Liver (tissue), 3 donors: ENCODE data around the gene SHB.

Source experiments
- SP1 ChIP-seq: IDR thresholded peaks from 2 replicates; pipeline ENCODE4 v1.6.1; 2018; ENCODE audit warnings: antibody characterized with exemption, mild to moderate bottlenecking
- TF ChIP-seq, protein P1 (sequence below): fragments of 150-350 bp; IDR thresholded peaks from 2 replicates; pipeline ENCODE4 v1.5.1; 2017; ENCODE audit warnings: improper control_type of control experiment, low read depth, low read length; ENCODE audit not compliant: missing input control
- donor health status: healthy.
- donor health status: healthy.

DNA sequence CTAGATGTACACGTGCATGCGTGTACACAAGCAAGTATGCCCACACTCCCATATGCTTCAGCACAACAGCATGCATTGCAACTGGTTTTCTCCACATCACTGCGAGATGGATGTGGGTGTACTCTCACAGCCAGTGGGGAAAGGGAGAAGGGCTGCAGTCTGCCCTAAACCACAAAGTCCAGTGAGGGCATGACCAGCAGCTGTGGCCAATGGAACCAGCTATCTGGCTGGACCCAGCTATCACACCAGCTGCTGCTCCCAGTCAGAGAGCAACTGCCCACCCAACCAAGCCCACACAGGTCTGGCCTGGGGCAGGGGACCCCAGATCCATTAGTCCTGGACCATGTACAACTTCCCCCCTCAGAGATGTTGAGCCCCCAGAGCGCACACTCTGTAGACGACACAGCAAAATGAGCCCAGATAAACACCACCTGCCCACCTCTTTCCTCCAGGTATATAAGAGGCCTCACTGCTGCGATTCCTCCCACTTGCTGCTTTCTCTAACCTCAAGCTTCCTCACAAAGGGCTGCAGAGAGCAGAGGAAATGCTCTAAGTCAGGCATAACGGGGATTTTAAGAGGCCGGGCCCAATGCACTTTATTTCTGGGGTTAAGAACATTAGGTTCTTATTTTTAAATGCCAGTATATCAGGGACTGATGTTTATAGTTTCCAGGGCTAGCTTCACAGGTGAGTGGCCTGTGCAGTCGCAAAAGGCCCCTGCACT, 39.0 kb downstream of the SHB start:
- peak; percentile 75 for TF ChIP-seq SP1
- TF ChIP-seq, protein P1, sequence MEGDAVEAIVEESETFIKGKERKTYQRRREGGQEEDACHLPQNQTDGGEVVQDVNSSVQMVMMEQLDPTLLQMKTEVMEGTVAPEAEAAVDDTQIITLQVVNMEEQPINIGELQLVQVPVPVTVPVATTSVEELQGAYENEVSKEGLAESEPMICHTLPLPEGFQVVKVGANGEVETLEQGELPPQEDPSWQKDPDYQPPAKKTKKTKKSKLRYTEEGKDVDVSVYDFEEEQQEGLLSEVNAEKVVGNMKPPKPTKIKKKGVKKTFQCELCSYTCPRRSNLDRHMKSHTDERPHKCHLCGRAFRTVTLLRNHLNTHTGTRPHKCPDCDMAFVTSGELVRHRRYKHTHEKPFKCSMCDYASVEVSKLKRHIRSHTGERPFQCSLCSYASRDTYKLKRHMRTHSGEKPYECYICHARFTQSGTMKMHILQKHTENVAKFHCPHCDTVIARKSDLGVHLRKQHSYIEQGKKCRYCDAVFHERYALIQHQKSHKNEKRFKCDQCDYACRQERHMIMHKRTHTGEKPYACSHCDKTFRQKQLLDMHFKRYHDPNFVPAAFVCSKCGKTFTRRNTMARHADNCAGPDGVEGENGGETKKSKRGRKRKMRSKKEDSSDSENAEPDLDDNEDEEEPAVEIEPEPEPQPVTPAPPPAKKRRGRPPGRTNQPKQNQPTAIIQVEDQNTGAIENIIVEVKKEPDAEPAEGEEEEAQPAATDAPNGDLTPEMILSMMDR = no peak
